Measurements from ENCODE around the gene TMEM121.

Gene TMEM121

DNA sequence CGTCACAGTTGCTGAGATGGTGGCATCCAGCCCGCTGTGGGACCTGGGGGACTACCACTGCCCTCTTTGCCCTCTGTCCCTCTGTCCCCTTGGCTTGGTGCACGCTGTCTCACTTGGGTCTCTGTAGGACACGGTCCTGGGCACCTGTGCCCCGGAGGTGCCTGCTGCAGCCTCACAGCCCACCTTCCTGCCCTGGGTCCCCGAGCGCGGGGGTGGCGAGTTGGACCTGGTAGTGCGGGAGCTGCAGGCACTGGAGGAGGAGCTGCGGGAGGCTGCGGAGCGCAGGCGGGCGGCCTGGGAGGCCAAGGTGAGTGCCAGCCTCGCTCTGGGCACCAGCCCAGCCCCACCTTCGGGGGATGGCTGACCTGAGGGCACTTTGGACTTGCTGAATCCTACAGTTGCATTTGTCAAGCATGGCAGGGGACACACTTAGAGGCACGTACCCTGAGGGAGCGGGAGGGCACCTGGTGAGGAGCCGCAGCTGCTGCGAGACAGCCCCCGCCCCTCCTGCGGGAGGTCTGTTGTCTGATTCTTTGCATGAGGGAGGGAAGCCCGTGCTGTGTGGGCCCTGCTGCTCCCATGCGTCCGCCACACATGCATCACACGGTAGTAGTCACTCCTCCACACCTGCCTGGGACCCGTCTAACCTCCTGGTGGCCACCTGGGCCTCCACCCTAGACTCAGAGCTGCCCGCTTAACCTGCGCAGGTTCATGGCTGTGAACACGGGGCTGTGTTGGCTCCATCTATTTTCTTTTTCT lies 28.5 kb upstream of the TMEM121 start:
- DNase-seq (ENCODE audit: low spot score) (no peak), FAIRE-seq (no peak)

DNA sequence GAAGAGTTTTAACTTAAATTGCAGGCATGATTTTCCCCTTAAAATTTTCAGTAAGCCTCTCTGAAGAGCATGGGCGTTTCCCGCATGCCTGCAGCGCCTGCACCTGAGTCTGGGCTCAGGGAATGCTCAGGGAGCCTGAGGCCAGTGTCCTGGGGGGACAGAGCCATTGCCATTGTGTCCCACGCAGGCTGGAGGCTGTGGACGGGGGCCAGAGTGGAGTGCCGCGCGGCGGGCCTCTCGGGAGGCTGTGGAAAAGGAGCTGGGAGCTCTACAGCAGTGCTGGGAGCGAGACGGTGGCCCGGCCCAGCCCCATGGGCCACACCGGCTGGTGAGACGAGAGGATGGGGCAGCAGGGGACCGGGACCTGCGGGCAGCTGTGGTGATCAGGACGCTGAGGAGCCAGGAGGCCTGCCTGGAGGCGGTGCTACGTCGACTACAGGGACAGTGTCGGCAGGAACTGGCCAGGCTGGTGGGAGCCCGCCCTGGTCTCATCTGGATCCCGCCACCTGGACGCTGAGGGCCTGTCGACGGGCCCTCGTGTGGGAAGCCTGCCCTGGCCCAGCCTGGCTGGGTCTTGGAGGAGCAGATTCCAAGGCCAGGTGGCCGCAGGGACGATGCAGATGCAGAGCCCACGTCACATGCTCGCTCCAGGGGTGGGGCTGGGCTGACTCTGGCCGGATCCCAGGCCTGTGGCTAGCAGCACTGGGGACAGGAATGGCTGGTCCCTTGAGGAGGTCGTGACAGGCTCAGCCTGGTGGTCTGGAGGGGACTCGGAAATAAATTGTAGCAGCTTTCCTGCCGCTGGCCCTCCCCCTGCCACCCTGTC lies 27.7 kb upstream of the TMEM121 start:
- DNase-seq (ENCODE audit: low spot score) (no peak), FAIRE-seq (no peak)

GRCh38 chr14:105499256-105500035 lies 26.9 kb upstream of the TMEM121 start:
- no peak for FAIRE-seq
- DNase-seq (ENCODE audit: low spot score): no peak

DNA sequence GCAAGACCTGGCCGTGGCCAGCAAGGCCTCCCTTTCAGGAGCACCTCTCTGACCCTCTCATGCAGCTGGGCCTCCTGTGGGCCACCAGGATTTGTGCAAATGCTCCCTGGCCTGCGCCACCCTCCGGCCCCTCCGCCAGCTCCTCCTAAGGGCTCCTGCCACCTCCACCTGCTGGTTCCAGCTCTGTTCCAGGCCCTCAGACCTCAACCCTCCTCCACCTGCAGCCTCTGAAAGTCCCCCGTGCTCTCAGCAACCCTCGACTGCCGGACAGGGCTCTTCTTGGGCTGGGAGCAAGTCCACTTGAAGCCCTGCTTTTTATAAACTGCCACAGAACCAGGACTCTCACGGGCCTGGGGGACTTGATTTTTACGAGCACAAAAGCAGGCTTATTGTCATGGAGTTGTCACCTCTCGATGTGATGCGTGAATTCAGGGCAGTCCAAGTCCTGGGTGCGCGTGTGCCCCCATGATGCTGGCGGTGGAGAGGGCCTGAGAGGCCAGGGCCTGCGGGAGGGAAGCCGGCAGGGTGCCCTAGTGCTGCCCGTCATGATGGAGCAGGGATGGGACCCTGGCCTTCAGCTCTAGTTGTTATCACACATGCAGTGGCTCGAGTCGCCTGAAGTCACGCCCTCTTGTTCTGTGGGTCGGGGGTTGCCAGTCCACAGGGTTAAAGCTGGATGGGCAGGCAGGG lies 26.2 kb upstream of the TMEM121 start:
- no peak for FAIRE-seq
- DNase-seq (ENCODE audit: low spot score): no peak

GRCh38 chr14:105500726-105501101 lies 25.7 kb upstream of the TMEM121 start:
- DNase-seq (ENCODE audit: low spot score): no peak
- FAIRE-seq: no peak

- FAIRE-seq (no peak), DNase-seq (ENCODE audit: low spot score) (no peak)
These were observed 24.7 kb upstream of the TMEM121 start for GRCh38 chr14:105501504-105502291.

- DNase-seq (ENCODE audit: low spot score): no peak
- FAIRE-seq: no peak
These were observed 23.7 kb upstream of the TMEM121 start for GRCh38 chr14:105502446-105503295.

DNA sequence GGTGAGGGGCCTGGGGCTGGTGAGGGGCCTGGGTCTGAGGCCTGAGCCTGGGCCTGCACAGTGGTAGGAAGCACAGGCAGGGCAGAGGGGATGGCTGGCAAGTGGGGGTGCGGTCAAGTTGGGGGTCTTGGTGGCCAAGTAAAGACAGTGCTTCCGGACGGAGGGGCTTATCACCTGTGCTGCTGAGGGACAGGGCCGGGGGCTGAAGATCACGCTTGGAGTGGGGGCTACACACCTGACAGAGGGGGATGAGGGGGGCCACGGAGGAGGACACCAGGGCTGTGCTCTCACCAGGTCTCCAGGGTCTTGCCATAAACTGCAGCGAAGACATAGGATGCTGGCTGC lies 23.1 kb upstream of the TMEM121 start:
- no peak for FAIRE-seq

GRCh38 chr14:105503935-105504692 lies 22.3 kb upstream of the TMEM121 start:
- FAIRE-seq (no peak), DNase-seq (ENCODE audit: low spot score) (no peak)

More for the DNA sequence above, 23.1 kb upstream of the TMEM121 start:
- DNase-seq (ENCODE audit: low spot score): no peak

DNA sequence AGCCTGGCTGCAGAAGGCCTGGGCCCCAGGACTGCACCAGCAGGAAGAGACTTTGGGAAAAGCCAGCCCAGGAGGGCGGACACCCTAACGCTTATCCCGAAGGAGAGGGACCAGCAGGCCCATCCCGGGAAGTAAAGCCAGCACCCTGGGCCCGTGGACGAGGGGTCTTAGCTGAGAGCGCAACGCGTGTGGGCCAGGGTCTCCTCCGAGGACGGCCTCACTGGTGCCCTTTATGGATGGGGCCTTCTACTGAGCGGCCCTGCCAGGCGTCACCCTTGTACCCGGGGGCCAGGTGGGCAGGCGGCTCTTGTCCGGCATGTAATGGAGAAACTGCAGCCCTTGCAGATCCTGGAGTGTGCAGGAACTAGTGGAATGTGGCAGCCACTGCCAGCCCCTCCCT lies 21.3 kb upstream of the TMEM121 start:
- no peak for DNase-seq (ENCODE audit: low spot score)
- no peak for FAIRE-seq

DNA sequence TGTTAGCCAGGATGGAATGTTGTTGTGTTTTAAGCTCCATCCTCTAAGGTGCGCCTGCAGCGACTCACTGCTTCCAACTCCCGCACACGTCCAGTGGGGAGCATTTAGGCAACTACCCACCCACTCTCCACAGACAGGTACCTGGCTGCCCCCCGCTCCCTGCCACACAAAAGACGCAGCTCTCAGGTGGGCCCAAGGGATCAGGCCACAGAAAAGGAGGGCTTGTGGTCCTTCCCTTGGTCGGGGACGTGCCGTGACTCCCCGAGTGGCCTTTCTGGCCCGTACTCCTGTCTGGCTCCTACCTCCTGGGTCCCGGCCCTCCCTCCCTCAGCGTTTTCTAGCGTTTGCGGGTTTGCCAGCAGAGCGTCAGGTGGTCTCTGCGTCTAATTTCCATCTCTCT lies 19.1 kb upstream of the TMEM121 start:
- FAIRE-seq: no peak
- no peak for DNase-seq (ENCODE audit: low spot score)

GRCh38 chr14:105508069-105508468 lies 18.3 kb upstream of the TMEM121 start:
- no peak for FAIRE-seq
- DNase-seq (ENCODE audit: low spot score): no peak

DNA sequence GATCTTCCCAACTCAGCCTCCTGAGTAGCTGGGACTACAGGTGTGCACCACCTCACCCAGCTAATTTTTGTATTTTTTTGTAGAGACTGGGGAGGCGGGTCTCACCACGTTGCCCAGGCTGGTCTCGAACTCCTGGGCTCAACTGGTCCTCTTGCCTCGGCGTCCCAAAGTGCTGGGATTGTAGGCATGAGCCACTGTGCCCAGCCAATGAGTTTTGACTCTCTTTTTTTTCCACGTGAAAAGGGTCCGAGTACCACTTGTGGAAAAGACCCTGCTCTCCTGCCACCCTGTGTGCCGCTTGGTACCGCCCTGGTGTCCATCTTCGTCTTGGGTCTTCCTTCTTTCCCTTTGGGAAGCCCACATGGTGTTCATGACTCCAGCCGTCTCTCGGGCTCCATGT lies 17.8 kb upstream of the TMEM121 start:
- FAIRE-seq: no peak

GRCh38 chr14:105517096-105517495 lies 9.3 kb upstream of the TMEM121 start:
- no peak for FAIRE-seq
- DNase-seq (ENCODE audit: low spot score): no peak

More for the DNA sequence above, 17.8 kb upstream of the TMEM121 start:
- DNase-seq (ENCODE audit: low spot score): no peak

GRCh38 chr14:105519946-105520698 lies 6.3 kb upstream of the TMEM121 start:
- FAIRE-seq: no peak
- DNase-seq (ENCODE audit: low spot score): no peak

- DNase-seq (ENCODE audit: low spot score) (no peak), FAIRE-seq (no peak)
These were observed 1.1 kb upstream of the TMEM121 start for GRCh38 chr14:105525326-105525725.

DNA sequence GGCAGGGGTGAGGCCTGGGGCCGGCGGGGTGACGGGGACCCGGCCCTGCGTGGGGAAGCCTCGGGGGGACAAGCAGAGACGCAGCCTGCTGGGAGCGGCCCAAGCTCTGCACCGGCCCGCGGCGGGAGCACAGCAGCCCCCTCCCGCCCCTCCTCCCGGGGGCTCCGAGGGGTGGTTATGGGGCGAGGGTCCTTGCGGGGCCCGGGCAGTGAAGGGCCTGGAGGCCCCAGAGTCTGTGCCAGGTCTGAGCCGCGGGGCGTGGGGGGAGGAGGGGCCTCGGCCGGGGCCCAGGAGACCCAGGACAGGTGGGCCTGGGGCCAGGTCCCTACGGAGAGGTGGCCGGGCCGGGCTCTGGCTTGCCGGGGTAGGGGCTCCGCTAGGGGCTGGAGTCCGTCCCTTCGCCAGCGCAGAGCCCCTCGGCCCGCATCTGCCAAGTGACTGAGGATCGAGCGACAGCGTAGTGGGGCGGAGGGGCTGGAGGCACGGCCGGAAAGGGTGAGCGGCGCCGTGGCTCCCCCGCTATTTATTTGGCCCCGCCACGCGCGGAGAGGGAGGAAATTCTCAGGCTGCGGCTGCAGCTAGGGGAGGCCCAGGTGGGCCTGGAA lies 495 bp downstream of the TMEM121 start:
- DNase-seq (ENCODE audit: low spot score): no peak
- no peak for FAIRE-seq

GRCh38 chr14:105527381-105527825 lies 1.0 kb downstream of the TMEM121 start:
- no peak for FAIRE-seq
- no peak for DNase-seq (ENCODE audit: low spot score)
